Adrenal gland (tissue), 12 donors: ENCODE measurements around the gene DENND4A. TPM values are rescaled to one million over a fixed set of nuclear protein-coding genes. Genes with fewer than 3 reads are reported as not detected.

Experiments used
- DNase-seq, 7 donors: peaks; one replicate each; pipeline ENCODE4 v3.0.0-alpha.2; 2019 to 2020
- H3K27ac ChIP-seq, 5 donors: fragments of 200-600 bp; sonication (generic) in 4 of 5; 1 replicate in 3 of 5; 2 replicates in 2 of 5; pipeline versions ENCODE4 v1.5.1 to v1.8.0; 2016 to 2020; ENCODE audit warnings: mild to moderate bottlenecking in 1 of 5
- H3K27me3 ChIP-seq: fragments of 200-600 bp; 2 replicates; pipeline ENCODE4 v1.8.0; 2021
- H3K36me3 ChIP-seq, 2 donors: fragments of 200-600 bp; replicated peaks in 1 of 2; 1 replicate in 1 of 2; 2 replicates in 1 of 2; pipeline versions ENCODE4 v1.5.1 to v1.8.0; 2018 to 2022
- H3K4me1 ChIP-seq, 2 donors: fragments of 200-600 bp; replicated peaks in 1 of 2; 1 replicate in 1 of 2; 2 replicates in 1 of 2; pipeline versions ENCODE4 v1.5.1 to v1.8.0; 2018 to 2021
- H3K4me3 ChIP-seq, 4 donors: fragments of 200-600 bp; sonication (generic) in 3 of 4; one replicate each; pipeline ENCODE4 v1.5.1; 2016 to 2018
- H3K9me3 ChIP-seq, 3 donors: fragments of 200-600 bp; sonication (generic) in 1 of 3; replicated peaks in 1 of 3; 1 replicate in 2 of 3; 2 replicates in 1 of 3; pipeline versions ENCODE4 v1.5.1 to v1.8.0; 2016 to 2021
- POLR2A ChIP-seq, 2 donors: fragments of 450-650 bp; IDR thresholded peaks; one replicate each; pipeline ENCODE4 v1.6.1; 2017; ENCODE audit warnings: antibody characterized with exemption in 2 of 2, mild to moderate bottlenecking in 2 of 2, moderate library complexity in 1 of 2
- WGBS, 4 donors: extraction: QIAGEN DNeasy Blood & Tissue Kit in 2 of 4; methylation state at CpG; one replicate each; pipeline versions ENCODE4 v1.1.5 to v1.1.7; 2013 to 2017; 5-methylcytosine and 5-hydroxymethylcytosine counted together
- intact Hi-C, 2 donors: fragments of 100-400 bp; cut with DNase I; formaldehyde crosslinking; loops; one replicate each; pipeline versions ENCODE4 v1.14.1 to v1.15.0; 2022 to 2023
- polyA plus RNA-seq, 3 donors: library from polyadenylated mRNA; stranded (reverse); fragments of 200-250 nt in 2 of 3; fragments of 350-450 nt in 1 of 3; fragmentation: Illumina TruSeq in 1 of 3; extraction: RNeasy Lipid Tissue Mini Kit (QIAGEN cat#74804) in 1 of 3; gene quantifications; one replicate each; pipeline ENCODE4 v1.2.3, GENCODE V29; 2013 to 2014
- total RNA-seq, 9 donors: library from RNA; depleted of rRNA in 4 of 9; stranded (reverse); fragments of >200 nt in 4 of 9; fragments of 120-200 nt in 1 of 9; fragmentation: NEBNext Ultra II Directional in 1 of 9; extraction: Animal tissue kit (Norgen Biotek cat#: 25700) in 1 of 9; gene quantifications; one replicate each; pipeline versions ENCODE4 v1.1.0 to v1.2.4, GENCODE V29; 2013 to 2023
- TF ChIP-seq, protein P1 (sequence below), 6 experiments: fragments of 450-650 bp in 4 of 6; fragments of 200-600 bp in 2 of 6; sonication (generic) in 1 of 6; IDR thresholded peaks; 1 replicate in 5 of 6; 2 replicates in 1 of 6; pipeline versions ENCODE4 v1.5.1 to v1.8.0; 2016 to 2021; ENCODE audit warnings: antibody characterized with exemption in 6 of 6, mild to moderate bottlenecking in 2 of 6, moderate library complexity in 1 of 6
- donor health status: healthy with polysubstance abuse.
- donor health status: Bipolar disorder and iron deficiency.
- donor health status: DM: yes; HTN: yes; CAD: no.
- donor health status: DM: no; HTN: no; CAD: no.
- donor health status: DM: no; HTN: no; CAD: no.
- donor health status: DM: yes; HTN: yes; CAD: no.

DENND4A gene
- total and polyA plus RNA-seq, 12 donors = 12.9 to 51.8 (median 35.0) TPM

DNA sequence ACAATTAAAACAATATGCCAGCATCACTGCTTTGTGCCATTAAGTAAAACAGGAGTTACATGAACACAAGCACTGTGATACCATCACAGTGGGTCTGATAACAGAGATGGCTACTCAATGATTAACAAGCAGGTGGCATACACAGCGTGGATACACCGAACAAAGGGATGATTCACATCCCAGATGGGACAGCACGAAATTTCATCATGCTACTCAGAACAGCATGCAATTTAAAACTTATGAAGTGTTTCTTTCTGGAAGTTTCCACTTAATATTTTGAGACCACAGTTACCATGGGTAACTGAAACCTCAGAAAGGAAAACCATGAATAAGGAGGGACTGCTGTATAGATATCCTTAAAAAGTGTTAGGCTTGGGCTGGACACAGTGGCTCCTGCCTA lies 125.8 kb downstream of the DENND4A start:
- DNase-seq = no peak
- no peaks in the 10 kb centered on the region for H3K9me3 ChIP-seq
- no peak overlapping the region for H3K4me3 ChIP-seq
- H3K27ac ChIP-seq = no peak overlapping the region
- no peaks in the 10 kb centered on the region for H3K27me3 ChIP-seq
- no peaks in the 10 kb centered on the region for H3K4me1 ChIP-seq
- WGBS, 4 donors = 58 to 72% (median 67%) methylated on average over 3 of the region's 3 CpGs
- H3K36me3 ChIP-seq = peaks cover 0 to 64% of the 10 kb centered on the region in 2 donors
- intact Hi-C loops = no loop called here
- no peak for TF ChIP-seq POLR2A (IDR thresholded peaks at IDR 0.05)

DNA sequence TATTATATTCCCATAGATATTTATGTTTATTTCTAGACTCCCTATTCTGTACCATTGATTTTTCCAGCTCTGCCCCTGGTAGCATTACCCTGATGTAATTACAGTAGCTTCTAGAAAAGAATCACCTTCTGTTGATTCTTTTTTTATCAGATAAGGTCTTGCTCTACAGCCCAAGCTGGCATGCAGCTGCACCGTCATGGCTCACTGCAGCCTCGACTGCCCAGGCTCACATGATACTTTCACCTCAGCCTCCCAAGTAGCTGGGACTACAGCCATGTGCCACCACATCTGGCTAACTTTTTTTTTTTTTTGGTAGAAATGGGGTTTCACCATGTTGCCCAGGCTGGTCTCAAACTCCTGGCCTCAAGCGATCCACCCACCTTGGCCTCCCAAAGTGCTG lies 128.6 kb downstream of the DENND4A start:
- Histone ChIP-seq H3K36me3 (peaks cover 0 to 46% of the 10 kb centered on the region in 2 donors), H3K4me1 (no peaks in the 10 kb centered on the region), H3K4me3 (no peak overlapping the region), H3K9me3 (no peaks in the 10 kb centered on the region), H3K27me3 (no peaks in the 10 kb centered on the region), H3K27ac (no peak overlapping the region)
- WGBS, 4 donors = 87 to 95% (median 91%) methylated on average over 3 of the region's 3 CpGs
- intact Hi-C loops = no loop called here
- TF ChIP-seq, protein P1, sequence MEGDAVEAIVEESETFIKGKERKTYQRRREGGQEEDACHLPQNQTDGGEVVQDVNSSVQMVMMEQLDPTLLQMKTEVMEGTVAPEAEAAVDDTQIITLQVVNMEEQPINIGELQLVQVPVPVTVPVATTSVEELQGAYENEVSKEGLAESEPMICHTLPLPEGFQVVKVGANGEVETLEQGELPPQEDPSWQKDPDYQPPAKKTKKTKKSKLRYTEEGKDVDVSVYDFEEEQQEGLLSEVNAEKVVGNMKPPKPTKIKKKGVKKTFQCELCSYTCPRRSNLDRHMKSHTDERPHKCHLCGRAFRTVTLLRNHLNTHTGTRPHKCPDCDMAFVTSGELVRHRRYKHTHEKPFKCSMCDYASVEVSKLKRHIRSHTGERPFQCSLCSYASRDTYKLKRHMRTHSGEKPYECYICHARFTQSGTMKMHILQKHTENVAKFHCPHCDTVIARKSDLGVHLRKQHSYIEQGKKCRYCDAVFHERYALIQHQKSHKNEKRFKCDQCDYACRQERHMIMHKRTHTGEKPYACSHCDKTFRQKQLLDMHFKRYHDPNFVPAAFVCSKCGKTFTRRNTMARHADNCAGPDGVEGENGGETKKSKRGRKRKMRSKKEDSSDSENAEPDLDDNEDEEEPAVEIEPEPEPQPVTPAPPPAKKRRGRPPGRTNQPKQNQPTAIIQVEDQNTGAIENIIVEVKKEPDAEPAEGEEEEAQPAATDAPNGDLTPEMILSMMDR (IDR thresholded peaks at IDR 0.05) = no peak
- TF ChIP-seq POLR2A (IDR thresholded peaks at IDR 0.05) = no peak
- DNase-seq = no peak

DNA sequence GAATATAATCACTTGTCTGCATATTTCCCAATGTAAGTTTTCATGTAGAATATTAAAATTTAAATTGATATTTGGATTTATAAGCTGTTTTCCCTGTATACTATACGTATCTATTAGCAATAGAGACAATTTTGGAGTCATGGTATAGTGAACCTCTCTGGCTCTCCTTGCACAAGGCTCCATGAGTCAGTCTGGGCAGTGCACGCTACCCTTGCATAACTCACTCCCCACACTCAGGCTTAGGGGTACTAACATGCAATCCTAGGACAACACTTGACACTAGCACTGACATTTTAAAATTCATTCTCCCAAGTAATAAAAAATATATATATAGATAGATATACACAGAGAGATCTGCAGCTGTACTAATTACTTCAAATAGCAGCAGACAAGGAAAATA lies 131.2 kb downstream of the DENND4A start:
- Histone ChIP-seq H3K27ac (no peak overlapping the region), H3K9me3 (no peaks in the 10 kb centered on the region), H3K36me3 (peaks cover 0 to 30% of the 10 kb centered on the region in 2 donors), H3K4me3 (no peak overlapping the region), H3K27me3 (no peaks in the 10 kb centered on the region), H3K4me1 (no peaks in the 10 kb centered on the region)
- intact Hi-C loops = no loop called here
- no peak for DNase-seq
- no peak for TF ChIP-seq POLR2A (IDR thresholded peaks at IDR 0.05)
- TF ChIP-seq, protein P1 (IDR thresholded peaks at IDR 0.05) = no peak
- 80 to 86% (median 84%) methylated on average over 2 of the region's 2 CpGs for WGBS, 4 donors

DNA sequence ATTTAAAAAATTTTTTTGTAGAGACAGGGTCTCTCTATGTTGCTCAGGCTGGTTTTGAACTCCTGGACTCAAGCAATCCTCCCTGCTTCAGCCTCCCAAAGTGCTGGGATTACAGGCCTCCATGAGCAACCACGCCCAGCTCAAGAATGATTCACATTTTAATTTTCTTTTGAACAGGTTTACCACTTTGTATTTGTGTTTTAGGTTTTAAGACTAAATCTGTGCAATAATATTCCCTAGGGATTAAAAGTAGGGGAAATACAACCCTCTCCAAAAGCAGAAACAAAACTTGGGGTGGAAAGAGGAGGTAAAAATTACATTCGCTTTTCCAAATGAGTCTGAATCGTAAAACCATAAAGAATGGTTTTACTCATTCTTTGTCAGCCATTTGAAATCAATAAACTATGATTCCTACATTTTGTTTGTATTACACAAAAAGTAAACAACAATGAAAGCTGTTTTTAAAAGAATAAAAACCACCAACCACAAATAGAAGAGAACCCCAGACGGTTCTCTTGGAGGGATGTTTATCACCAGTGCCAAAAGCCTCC lies 132.5 kb downstream of the DENND4A start:
- 91 to 95% (median 94%) methylated on average over 4 of the region's 4 CpGs for WGBS, 4 donors
- H3K27me3 ChIP-seq = no peaks in the 10 kb centered on the region
- TF ChIP-seq POLR2A (IDR thresholded peaks at IDR 0.05) = no peak
- TF ChIP-seq, protein P1 (IDR thresholded peaks at IDR 0.05) = no peak
- H3K36me3 ChIP-seq = peaks cover 0 to 19% of the 10 kb centered on the region in 2 donors
- H3K9me3 ChIP-seq = no peaks in the 10 kb centered on the region
- intact Hi-C loops = no loop called here
- no peak overlapping the region for H3K27ac ChIP-seq
- no peaks in the 10 kb centered on the region for H3K4me1 ChIP-seq
- DNase-seq = no peak
- no peak overlapping the region for H3K4me3 ChIP-seq

DNA sequence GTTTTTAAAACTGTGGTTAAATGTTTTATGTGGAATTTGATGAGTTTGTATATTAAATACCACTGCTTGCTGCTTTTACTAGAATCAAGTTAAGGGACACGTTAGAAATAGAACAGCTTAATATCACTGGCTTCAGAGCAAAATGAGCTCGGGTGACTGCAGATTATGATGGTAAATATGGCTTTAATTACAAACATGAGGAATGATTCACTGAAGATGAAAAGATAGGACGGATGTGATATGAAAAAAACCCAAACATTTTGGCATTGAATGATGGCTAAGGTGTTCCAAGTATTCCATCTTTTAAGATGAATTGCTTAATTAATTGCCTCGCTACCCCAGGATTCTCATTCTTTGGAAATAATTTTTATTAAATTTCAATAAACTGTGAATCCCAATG lies 136.6 kb downstream of the DENND4A start:
- no peaks in the 10 kb centered on the region for H3K9me3 ChIP-seq
- H3K4me3 ChIP-seq = no peak overlapping the region
- TF ChIP-seq, protein P1 (IDR thresholded peaks at IDR 0.05) = no peak
- no peak for TF ChIP-seq POLR2A (IDR thresholded peaks at IDR 0.05)
- intact Hi-C loops = no loop called here
- no peaks in the 10 kb centered on the region for H3K4me1 ChIP-seq
- H3K27ac ChIP-seq = no peak overlapping the region
- WGBS, 4 donors = 60 to 72% (median 68%) methylated on average over 4 of the region's 4 CpGs
- no peaks in the 10 kb centered on the region for H3K27me3 ChIP-seq
- H3K36me3 ChIP-seq = peaks cover 0 to 25% of the 10 kb centered on the region in 2 donors
- DNase-seq = no peak
